Stimulated activated naive CD8-positive, alpha-beta T cell treated with anti-CD3 and anti-CD28 coated beads, Interleukin-15, Interleukin-2, amounts not matched to agents 100 U/mL and 50 U/mL, for 24 hours (primary cell): ENCODE data around the gene SOX6.

Source experiments
- ATAC-seq: fragments of 150-1000 bp; cut with Tn5 transposase; one replicate; pipeline ENCODE4 v1.10.0; 2021
- DNase-seq: peaks from one replicate; pipeline ENCODE4 v3.0.0; 2021

SOX6 gene

GRCh38 chr11:15957234-15957633 is 399.1 kb downstream of the SOX6 start:
- DNase-seq: no peak
- no peak for ATAC-seq

GRCh38 chr11:15956302-15956701 is 400.0 kb downstream of the SOX6 start:
- no peak for DNase-seq
- ATAC-seq: no peak

DNA sequence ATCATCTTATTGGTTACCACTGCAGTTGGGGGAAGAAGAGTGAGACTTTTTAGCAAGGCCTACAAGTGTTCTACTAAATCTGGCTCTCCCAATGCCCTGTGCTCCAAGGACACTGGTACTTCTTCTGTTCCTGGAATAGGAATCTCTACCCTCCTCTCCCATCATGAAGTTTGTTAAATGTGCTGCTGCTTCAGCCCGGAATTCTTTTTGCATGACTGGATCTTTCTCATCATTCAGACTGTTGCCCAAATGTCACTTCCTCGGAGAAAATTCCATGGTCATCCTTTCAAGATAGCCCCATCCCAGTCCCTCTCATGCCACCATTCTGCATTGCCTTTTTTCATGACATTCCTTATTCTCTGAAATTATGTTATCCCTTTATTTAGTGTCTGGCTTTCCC is 400.8 kb downstream of the SOX6 start:
- ATAC-seq (no peak), DNase-seq (no peak)

DNA sequence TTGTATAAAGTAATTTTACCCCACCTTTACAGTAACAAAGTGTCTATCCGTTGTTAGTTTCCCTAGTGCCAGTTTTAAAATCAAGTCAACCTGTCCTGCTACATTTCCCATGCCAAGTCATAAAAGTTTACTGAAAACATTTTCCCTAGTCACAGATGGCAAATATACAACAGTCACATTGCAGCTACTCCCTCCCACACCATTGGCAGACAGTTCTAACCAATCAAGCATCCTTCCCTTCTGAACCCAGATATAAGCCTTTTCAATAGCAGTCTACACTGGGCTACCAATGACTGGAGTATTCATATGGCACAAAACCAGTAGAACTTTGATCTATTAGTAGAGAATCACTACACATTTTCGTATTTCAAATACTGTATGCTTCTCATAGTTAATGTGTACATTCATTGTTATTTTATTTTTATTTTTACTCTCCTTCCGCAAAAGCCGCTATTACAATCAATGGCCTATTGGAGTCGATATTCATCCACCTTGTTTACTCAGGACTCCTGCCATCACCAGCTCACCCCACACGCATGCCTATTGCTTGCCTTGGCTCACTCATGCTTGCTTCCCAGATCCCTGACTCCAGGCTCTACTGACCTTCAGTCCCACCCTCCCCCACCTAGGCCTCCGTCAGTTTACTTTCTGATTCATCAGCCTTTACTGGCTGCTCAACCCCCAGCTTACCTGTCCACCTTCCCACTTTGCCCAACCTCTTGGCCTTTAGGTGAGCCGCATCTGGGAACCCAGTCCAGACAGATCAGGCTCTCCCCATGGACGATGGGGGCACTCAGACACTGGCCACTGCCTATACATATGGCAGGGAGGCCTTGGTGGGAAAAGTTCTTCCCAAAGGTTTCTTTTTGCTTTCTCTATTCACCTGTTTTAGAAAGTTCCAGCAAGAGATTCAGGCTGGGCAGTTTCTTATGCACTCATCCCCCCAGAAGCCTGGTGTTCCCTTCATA is 408.4 kb downstream of the SOX6 start:
- DNase-seq (no peak), ATAC-seq (no peak)

DNA sequence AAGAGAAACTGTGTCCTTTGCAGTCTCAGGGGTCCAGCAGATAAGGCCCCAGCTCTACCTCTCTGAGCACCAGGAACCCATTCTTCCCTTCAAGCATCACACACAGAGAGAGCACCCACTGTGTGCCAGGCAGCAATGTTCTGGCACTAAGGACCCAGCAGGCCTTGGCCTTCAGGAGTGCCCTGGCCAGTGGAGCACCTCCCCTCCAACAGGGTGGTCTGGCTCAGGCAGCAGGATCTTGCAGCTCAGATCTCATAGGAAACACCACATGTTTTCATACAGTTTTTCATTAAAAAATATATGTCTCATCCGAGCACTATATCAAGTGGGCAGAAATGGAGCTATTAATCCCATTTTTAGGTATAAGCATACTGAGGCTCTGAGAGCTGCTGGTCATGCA is 410.6 kb downstream of the SOX6 start:
- DNase-seq: no peak
- ATAC-seq: no peak

GRCh38 chr11:15944460-15944859 is 411.9 kb downstream of the SOX6 start:
- no peak for DNase-seq
- no peak for ATAC-seq

GRCh38 chr11:15943418-15944197 is 412.7 kb downstream of the SOX6 start:
- DNase-seq: no peak
- no peak for ATAC-seq

DNA sequence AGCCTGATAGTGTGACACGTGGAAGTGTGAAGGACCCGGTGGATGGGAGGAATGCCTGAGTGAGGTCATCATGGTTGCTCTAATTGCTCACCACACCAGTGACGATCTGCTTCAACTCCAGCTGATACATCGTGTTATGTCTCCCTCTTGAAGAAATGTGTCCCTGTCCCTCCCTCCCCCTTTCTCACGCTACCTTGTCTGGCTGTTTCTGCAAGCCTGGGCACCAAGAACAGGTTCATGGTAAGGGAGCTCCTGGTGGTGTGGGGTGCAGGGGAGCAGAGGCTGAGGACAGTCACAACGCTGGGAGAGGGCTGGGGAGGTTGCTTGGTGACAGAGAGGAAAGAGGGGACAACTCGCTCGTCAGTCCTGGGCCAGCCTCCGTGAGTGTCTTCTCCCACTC is 413.4 kb downstream of the SOX6 start:
- DNase-seq: no peak
- no peak for ATAC-seq

GRCh38 chr11:15942126-15942525 is 414.2 kb downstream of the SOX6 start:
- DNase-seq (no peak), ATAC-seq (no peak)

- ATAC-seq: no peak
- peak; percentile 42 for DNase-seq
Measured at GRCh38 chr11:15941206-15941770, 415.1 kb downstream of the SOX6 start.

- ATAC-seq (no peak), DNase-seq (no peak)
Measured at GRCh38 chr11:15940462-15941205, 415.7 kb downstream of the SOX6 start.

GRCh38 chr11:15938983-15939382 is 417.4 kb downstream of the SOX6 start:
- no peak for ATAC-seq

DNA sequence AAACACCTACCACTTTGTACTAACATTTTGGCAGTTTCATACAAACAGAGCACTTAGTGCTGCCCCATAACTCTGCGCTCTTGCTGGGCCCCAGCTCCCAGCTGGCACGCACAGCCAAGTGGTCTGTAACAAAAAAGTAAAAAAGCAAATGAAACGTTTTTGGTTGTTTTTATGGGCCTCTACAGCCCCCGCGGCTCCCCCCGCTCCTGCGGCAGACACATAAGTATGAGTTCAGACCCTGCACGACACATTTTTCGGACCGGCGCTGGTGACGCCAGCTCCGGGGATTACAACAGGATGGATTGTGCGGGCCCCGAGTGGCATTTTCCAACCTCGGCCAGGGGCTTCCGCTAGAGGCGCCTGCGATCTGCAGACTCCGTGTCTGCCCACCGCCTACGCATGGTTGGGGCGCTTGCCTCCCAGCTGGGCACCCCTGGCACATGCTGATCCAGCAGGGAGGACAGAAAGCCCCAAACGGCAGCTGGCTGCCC is 418.2 kb downstream of the SOX6 start:
- ATAC-seq: no peak
- no peak for DNase-seq

More at GRCh38 chr11:15938983-15939382, 417.4 kb downstream of the SOX6 start:
- DNase-seq: no peak

- ATAC-seq (no peak), DNase-seq (no peak)
Measured at GRCh38 chr11:15937601-15938120, 418.7 kb downstream of the SOX6 start.

DNA sequence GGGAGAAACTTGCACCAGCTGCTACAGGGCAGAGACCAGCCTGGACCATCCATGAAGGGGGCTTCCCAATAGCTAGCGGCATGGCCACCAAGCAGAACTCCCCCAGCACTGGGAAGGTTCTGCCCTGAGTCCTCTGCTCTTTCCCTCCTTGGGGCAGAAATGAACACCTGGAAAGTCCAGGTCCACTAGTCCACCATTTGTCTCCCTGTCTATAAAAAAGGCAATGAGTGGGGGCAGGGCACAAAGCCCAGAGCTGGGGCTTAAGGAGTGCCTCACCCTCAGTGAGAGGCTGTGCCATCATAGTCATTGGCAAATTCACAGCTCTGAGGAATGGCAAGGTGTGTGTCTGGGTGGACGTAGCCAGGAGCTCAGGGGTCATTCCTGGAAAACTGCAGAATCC is 420.3 kb downstream of the SOX6 start:
- no peak for ATAC-seq
- DNase-seq: no peak

GRCh38 chr11:15935373-15935772 is 421.0 kb downstream of the SOX6 start:
- ATAC-seq (no peak), DNase-seq (no peak)

- ATAC-seq (no peak), DNase-seq (no peak)
Measured at GRCh38 chr11:15933886-15934625, 422.3 kb downstream of the SOX6 start.

DNA sequence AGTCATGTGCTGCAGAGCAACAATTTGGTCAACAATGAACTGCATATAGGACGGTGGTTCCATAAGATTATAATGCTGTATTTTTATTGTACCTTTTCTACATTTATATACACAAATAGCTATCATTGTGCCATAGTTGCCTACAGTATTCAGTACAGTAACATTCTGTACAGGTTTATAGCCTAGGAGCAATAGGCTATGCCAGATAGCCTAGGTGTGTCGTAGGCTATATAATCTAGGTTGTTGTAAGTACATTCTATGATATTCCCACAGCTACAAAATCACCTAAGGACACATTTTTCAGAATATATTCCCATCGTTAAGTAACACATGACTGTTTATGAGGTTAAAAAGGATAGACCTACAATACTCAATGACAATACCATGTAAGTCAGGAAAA is 423.9 kb downstream of the SOX6 start:
- DNase-seq (no peak), ATAC-seq (no peak)

DNA sequence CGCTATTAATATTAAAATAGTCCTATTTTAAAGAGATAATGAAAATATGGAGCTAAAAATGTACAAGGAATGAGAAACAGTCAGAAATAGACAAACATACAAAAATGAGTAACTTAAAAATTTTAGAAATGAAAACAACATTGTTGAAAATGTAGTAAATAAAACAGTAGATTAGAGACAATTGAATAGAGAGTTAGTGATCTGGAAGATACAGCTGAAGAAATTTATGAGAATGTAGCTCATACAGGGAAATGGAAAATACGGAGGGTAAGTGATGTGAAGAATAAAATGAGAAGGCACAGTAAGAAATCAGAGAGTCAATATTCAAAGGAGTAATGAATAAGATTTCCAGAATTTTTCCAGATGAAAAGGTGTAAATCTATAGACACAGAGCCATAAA is 424.8 kb downstream of the SOX6 start:
- ATAC-seq (no peak), DNase-seq (no peak)

- no peak for ATAC-seq
Measured at GRCh38 chr11:15930442-15931025, 425.8 kb downstream of the SOX6 start.

More at GRCh38 chr11:15930442-15931025, 425.8 kb downstream of the SOX6 start:
- DNase-seq: no peak
